Spleen (tissue), 7 donors: Measurements from ENCODE around the gene NFKBIE.

Experiments used
- POLR2A ChIP-seq, 3 donors: fragments of 450-650 bp; IDR thresholded peaks; one replicate each; pipeline ENCODE4 v1.5.1; 2017; ENCODE audit warnings: antibody characterized with exemption in 3 of 3, mild to moderate bottlenecking in 1 of 3
- TF ChIP-seq, protein P1 (sequence below), 11 experiments: fragments of 200-600 bp in 7 of 11; fragments of 450-650 bp in 4 of 11; sonication (generic) in 4 of 11; IDR thresholded peaks in 8 of 11; conservative IDR thresholded peaks in 3 of 11; 1 replicate in 7 of 11; 2 replicates in 4 of 11; pipeline versions ENCODE4 v1.4.0 to v1.8.0; 2016 to 2021; ENCODE audit warnings: antibody characterized with exemption in 11 of 11, inconsistent platforms in 4 of 11, mild to moderate bottlenecking in 1 of 11
- donor health status: DM: no; HTN: no; CAD: no; lungs with moderate emphysema.
- donor health status: DM: no; HTN: no; CAD: no.
- donor health status: DM: no; HTN: no; CAD: no.

DNA sequence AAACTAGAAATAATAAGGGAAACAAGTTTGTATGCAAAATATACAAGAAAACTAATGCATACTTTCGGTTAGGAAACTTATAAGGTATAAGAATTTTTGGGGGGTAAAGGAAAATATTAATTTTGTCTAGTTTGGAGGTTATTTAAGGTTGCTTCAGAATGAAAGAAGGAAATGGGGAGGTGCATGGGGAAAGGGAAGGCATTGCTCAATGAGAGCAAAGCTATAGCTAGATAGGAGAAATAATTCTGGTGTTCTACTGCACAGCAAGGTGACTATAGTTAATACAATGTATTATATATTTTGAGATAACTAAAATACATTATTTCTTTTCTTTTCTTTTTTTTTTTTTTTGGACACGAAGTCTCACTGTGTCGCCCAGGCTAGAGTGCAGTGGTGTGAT lies 54.1 kb downstream of the NFKBIE start:
- TF ChIP-seq, protein P1, sequence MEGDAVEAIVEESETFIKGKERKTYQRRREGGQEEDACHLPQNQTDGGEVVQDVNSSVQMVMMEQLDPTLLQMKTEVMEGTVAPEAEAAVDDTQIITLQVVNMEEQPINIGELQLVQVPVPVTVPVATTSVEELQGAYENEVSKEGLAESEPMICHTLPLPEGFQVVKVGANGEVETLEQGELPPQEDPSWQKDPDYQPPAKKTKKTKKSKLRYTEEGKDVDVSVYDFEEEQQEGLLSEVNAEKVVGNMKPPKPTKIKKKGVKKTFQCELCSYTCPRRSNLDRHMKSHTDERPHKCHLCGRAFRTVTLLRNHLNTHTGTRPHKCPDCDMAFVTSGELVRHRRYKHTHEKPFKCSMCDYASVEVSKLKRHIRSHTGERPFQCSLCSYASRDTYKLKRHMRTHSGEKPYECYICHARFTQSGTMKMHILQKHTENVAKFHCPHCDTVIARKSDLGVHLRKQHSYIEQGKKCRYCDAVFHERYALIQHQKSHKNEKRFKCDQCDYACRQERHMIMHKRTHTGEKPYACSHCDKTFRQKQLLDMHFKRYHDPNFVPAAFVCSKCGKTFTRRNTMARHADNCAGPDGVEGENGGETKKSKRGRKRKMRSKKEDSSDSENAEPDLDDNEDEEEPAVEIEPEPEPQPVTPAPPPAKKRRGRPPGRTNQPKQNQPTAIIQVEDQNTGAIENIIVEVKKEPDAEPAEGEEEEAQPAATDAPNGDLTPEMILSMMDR (IDR thresholded peaks at IDR 0.05 in 8 of 11, conservative IDR thresholded peaks at IDR 0.05 in 3 of 11), result no peak
- TF ChIP-seq POLR2A (IDR thresholded peaks at IDR 0.05), result no peak
